ENCODE results near the gene MEMO1.

- no peak for TF ChIP-seq CREB1 (CRISPR knock-in tag; IDR thresholded peaks at IDR 0.05)
- no peak for TF ChIP-seq TEAD1 (CRISPR knock-in tag; IDR thresholded peaks at IDR 0.05)
- TF ChIP-seq CTCF (IDR thresholded peaks at IDR 0.05): no peak
- TF ChIP-seq SP1 (CRISPR knock-in tag; conservative IDR thresholded peaks at IDR 0.05): no peak
- TF ChIP-seq HMGXB4 (CRISPR knock-in tag; IDR thresholded peaks at IDR 0.05): no peak
- no peak for TF ChIP-seq MAX (CRISPR knock-in tag; IDR thresholded peaks at IDR 0.05)
- TF ChIP-seq, protein P1, sequence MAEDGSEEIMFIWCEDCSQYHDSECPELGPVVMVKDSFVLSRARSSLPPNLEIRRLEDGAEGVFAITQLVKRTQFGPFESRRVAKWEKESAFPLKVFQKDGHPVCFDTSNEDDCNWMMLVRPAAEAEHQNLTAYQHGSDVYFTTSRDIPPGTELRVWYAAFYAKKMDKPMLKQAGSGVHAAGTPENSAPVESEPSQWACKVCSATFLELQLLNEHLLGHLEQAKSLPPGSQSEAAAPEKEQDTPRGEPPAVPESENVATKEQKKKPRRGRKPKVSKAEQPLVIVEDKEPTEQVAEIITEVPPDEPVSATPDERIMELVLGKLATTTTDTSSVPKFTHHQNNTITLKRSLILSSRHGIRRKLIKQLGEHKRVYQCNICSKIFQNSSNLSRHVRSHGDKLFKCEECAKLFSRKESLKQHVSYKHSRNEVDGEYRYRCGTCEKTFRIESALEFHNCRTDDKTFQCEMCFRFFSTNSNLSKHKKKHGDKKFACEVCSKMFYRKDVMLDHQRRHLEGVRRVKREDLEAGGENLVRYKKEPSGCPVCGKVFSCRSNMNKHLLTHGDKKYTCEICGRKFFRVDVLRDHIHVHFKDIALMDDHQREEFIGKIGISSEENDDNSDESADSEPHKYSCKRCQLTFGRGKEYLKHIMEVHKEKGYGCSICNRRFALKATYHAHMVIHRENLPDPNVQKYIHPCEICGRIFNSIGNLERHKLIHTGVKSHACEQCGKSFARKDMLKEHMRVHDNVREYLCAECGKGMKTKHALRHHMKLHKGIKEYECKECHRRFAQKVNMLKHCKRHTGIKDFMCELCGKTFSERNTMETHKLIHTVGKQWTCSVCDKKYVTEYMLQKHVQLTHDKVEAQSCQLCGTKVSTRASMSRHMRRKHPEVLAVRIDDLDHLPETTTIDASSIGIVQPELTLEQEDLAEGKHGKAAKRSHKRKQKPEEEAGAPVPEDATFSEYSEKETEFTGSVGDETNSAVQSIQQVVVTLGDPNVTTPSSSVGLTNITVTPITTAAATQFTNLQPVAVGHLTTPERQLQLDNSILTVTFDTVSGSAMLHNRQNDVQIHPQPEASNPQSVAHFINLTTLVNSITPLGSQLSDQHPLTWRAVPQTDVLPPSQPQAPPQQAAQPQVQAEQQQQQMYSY (CRISPR knock-in tag; IDR thresholded peaks at IDR 0.05): no peak
- no peak for TF ChIP-seq NR2C2 (CRISPR knock-in tag; IDR thresholded peaks at IDR 0.05)
- no peak for TF ChIP-seq ZNF138 (CRISPR knock-in tag; conservative IDR thresholded peaks at IDR 0.05)
- TF ChIP-seq NFYB (CRISPR knock-in tag; conservative IDR thresholded peaks at IDR 0.05; ENCODE audit: low read depth): no peak
Measured at GRCh38 chr2:31937741-31938140, 73.1 kb downstream of the MEMO1 start.

All from WTC11 (cell line).